ENCODE measurements around the gene PDGFD.

The PDGFD gene

GRCh38 chr11:103949781-103950180, 214.2 kb downstream of the PDGFD start:
- H3K4me3 ChIP-seq (replicated peaks; ENCODE audit: low read depth, low read length): no peak overlapping the region
- DNase-seq (ENCODE audit: extremely low read depth, low read depth): no peak
- TF ChIP-seq CTCF (IDR thresholded peaks at IDR 0.05; ENCODE audit: low read depth, low read length, missing control alignments): no peak

DNA sequence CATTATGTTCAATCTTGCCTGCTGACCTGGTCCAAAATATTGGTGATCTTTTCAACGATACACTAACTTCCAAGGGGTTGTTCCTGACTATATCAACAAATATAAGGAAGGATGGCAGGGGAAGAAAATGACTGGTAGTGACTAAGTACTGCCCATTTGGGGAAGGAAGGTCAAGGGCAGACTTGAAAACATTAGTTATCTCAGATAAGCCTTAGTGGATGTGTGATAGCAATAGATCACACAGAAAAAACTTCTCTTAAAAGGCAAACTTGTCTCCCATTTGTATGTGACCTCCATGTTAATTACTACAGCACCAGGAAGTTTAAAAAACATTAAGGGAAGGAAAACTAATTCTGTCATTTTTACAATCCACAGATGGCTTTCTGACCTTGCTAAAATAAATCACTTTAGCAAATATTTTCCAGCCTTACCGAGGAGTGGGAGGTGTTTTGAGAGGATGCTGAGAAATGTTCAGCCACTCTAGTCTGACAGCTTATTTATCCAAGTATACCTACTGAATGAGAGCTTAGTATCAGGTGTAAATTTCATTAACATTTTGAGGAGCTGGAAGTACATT, 215.7 kb downstream of the PDGFD start:
- no peak for TF ChIP-seq CTCF (IDR thresholded peaks at IDR 0.05; ENCODE audit: low read depth, low read length, missing control alignments)
- no peak overlapping the region for H3K4me3 ChIP-seq (replicated peaks; ENCODE audit: low read depth, low read length)
- DNase-seq (ENCODE audit: extremely low read depth, low read depth): no peak

DNA sequence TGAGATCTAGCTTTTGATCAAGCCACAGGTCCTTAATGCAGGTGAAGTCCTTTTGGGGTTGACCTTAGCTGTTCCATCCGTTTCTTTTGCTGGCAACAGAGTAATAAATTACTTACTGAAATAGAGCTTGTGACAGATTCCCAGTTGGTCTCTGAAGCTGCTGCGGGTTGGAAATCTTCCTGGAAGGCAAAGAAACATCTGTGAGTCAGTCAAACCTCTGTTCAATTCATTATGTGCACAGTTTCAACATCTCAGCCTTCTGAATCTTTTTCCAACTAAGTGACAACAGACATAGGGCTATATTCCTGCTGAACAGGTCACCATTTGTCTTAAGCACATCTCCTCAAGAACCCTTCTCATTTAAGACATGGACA, 216.4 kb downstream of the PDGFD start:
- no peak overlapping the region for H3K4me3 ChIP-seq (replicated peaks; ENCODE audit: low read depth, low read length)
- DNase-seq (ENCODE audit: extremely low read depth, low read depth): no peak
- TF ChIP-seq CTCF (IDR thresholded peaks at IDR 0.05; ENCODE audit: low read depth, low read length, missing control alignments): no peak

DNA sequence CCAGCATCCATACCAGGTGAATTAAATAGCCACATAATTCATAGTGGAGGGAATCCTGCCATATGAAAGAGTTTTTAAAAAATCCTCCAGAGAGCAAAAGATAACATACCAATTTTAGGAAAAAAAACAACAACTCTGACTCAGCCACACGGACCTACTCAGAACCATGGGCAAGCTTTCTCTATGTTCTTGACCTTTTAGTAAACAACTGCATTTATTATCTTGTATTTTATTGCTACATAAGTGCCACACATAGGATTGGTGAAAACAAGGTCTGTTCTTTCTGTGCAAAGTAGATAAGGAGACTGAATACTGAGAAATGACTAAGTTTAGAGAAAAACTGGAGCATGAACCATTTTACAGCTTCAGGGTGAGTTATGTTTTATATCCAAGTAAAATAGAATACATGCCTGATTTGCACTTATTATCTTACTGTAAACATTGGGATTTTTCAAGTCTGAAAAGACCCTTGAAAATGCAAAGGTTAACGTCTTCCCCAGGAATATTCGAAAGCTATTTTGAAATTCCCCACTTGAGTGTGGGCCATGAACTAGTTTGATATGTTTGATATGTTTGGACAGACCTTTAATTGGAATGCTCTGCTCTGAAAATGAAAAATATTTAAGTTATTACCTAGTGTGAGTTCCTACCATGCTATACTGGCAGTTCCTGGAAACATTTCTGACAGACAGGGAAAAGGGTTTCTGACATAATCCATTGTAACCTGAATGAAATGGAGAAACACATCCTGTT, 217.0 kb downstream of the PDGFD start:
- DNase-seq (ENCODE audit: extremely low read depth, low read depth): no peak

GRCh38 chr11:103944251-103944940, 219.6 kb downstream of the PDGFD start:
- DNase-seq (ENCODE audit: extremely low read depth, low read depth): no peak
- H3K4me3 ChIP-seq (replicated peaks; ENCODE audit: low read depth, low read length): no peak overlapping the region
- TF ChIP-seq CTCF (IDR thresholded peaks at IDR 0.05; ENCODE audit: low read depth, low read length, missing control alignments): no peak

More for the DNA sequence above, 217.0 kb downstream of the PDGFD start:
- no peak for TF ChIP-seq CTCF (IDR thresholded peaks at IDR 0.05; ENCODE audit: low read depth, low read length, missing control alignments)
- H3K4me3 ChIP-seq (replicated peaks; ENCODE audit: low read depth, low read length): no peak overlapping the region

DNA sequence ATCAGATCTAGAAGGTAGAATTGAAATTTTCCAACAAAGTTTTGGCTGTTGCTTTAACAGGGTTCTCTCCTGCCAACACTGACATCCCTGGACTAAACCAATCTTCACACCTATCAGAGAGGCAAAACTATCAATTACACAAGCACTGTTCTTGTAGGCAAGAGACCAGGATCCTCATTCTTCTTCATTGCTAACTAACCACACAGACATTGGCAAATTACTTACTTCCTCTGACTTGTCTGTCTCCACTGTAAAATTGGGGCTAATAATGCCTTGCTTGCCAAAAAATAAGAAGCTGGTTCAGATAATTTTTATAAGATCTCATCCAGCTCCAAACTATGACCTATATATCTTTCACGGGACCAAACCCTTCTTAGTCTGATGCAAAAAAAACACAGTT, 221.3 kb downstream of the PDGFD start:
- no peak for TF ChIP-seq CTCF (IDR thresholded peaks at IDR 0.05; ENCODE audit: low read depth, low read length, missing control alignments)
- no peak overlapping the region for H3K4me3 ChIP-seq (replicated peaks; ENCODE audit: low read depth, low read length)
- no peak for DNase-seq (ENCODE audit: extremely low read depth, low read depth)

All from HFF-Myc (cell line).